ENCODE data around the gene INF2. TPM values are rescaled to one million over a fixed set of nuclear protein-coding genes. Genes with fewer than 3 reads are reported as not detected.

The INF2 gene
- total RNA-seq, 1 experiment from 2014 or later, result 58.3 TPM

GRCh38 chr14:104770072-104770579 lies 80.7 kb downstream of the INF2 start:
- Histone ChIP-seq H3K4me1 (ENCODE audit: insufficient read depth, low read length) (no peaks in the 10 kb centered on the region), H2BK15ac (ENCODE audit: low read depth, low read length) (no peak overlapping the region), H2AFZ (ENCODE audit: low read length) (no peak overlapping the region), H3K56ac (ENCODE audit: insufficient read length, low read depth, low read length) (no peak overlapping the region), H3K27ac (ENCODE audit: insufficient read length, low read depth, low read length) (no peak overlapping the region), H2BK12ac (ENCODE audit: insufficient read length, low read depth, low read length) (no peak overlapping the region), H4K20me1 (ENCODE audit: control insufficient read depth, insufficient read depth, insufficient read length) (no peaks in the 10 kb centered on the region), H3K18ac (ENCODE audit: insufficient read length, low read depth, low read length) (no peak overlapping the region), H4K8ac (replicated peaks; ENCODE audit: insufficient read length, low read depth, low read length) (no peak overlapping the region), H3K23me2 (ENCODE audit: insufficient read length, low read depth, low read length, poor library complexity, severe bottlenecking) (peaks cover 2% of the 10 kb centered on the region), H3K9me3 (ENCODE audit: control insufficient read depth, low read depth, low read length) (no peaks in the 10 kb centered on the region), H3K23ac (ENCODE audit: insufficient read length, low read depth, low read length) (no peak overlapping the region), H3K27me3 (ENCODE audit: insufficient read depth, low read length) (no peaks in the 10 kb centered on the region), H3K4me2 (ENCODE audit: insufficient read depth, insufficient read length, low read length) (no peak overlapping the region), H3K9ac (ENCODE audit: extremely low read depth, insufficient read length, low read length) (no peak overlapping the region), H2AK5ac (ENCODE audit: insufficient read length, low read length) (no peak overlapping the region), H3K14ac (ENCODE audit: insufficient read depth, low read length) (no peak overlapping the region), H2BK5ac (ENCODE audit: insufficient read length, low read length) (no peak overlapping the region), H3T11ph (ENCODE audit: low read length) (no peak overlapping the region), H3K4ac (ENCODE audit: low read depth, low read length) (no peak overlapping the region), H2BK120ac (ENCODE audit: low read depth, low read length, poor library complexity, severe bottlenecking) (no peak overlapping the region), H2BK20ac (ENCODE audit: low read depth, low read length, poor library complexity, severe bottlenecking) (no peak overlapping the region), H3K79me1 (ENCODE audit: insufficient read depth, low read depth, low read length, poor library complexity, severe bottlenecking) (no peaks in the 10 kb centered on the region), H4K5ac (ENCODE audit: insufficient read length, low read depth, low read length) (no peak overlapping the region), H4K91ac (ENCODE audit: insufficient read length, low read depth, low read length) (no peak overlapping the region), H3K79me2 (ENCODE audit: insufficient read depth, low read length) (no peaks in the 10 kb centered on the region)
- Mint-ChIP-seq H3K4me1 (peaks cover 15 to 21% of the 10 kb centered on the region in 2 experiments), H3K9me3 (peaks cover 10 to 14% of the 10 kb centered on the region in 2 experiments), H3K4me3 (no peak overlapping the region), H3K36me3 (ENCODE audit: insufficient read depth in 1 of 3, low read depth in 3 of 3) (peaks cover 37 to 58% (median 51%) of the 10 kb centered on the region in 3 experiments), H3K27me3 (ENCODE audit: low read depth) (no peaks in the 10 kb centered on the region), H3K27ac (no peak overlapping the region; a peak in 1 of 7 replicates)
- WGBS (ENCODE audit: extremely low coverage, insufficient read length, low lambda C conversion rate), result no CpG with 5 or more reads among the region's 24 CpGs
- DNase-seq, result no peak
- no peak for TF ChIP-seq CTCF (conservative IDR thresholded peaks at IDR 0.05)

Data from H9 (cell line).